DOHH2 (cell line): ENCODE data around the gene MBD5.

Experiments used
- H3F3A ChIP-seq: fragments of 200-600 bp; sonication (generic), shearing (Covaris generic); 2 replicates; pipeline ENCODE4 v1.6.0; 2016; ENCODE audit warnings: antibody characterized with exemption, mild to moderate bottlenecking; ENCODE audit not compliant: control insufficient read depth, insufficient read depth
- H3K27ac ChIP-seq: fragments of 200-600 bp; sonication (generic); 2 replicates; pipeline ENCODE4 v1.5.1; 2014; ENCODE audit warnings: low read depth, mild to moderate bottlenecking, low read length, moderate library complexity
- H3K27me3 ChIP-seq: fragments of 200-600 bp; sonication (generic); 2 replicates; pipeline ENCODE4 v1.6.1; 2014; ENCODE audit warnings: mild to moderate bottlenecking, low read length, mixed read lengths; ENCODE audit not compliant: control insufficient read depth
- H3K36me3 ChIP-seq: fragments of 200-600 bp; sonication (generic); 2 replicates; pipeline ENCODE4 v1.6.1; 2014; ENCODE audit warnings: mild to moderate bottlenecking, low read length, moderate library complexity, mixed read lengths; ENCODE audit not compliant: control insufficient read depth
- H3K4me1 ChIP-seq: fragments of 200-600 bp; sonication (generic); 2 replicates; pipeline ENCODE4 v1.6.1; 2014; ENCODE audit warnings: mild to moderate bottlenecking, low read length, mixed read lengths; ENCODE audit not compliant: control insufficient read depth
- H3K4me2 ChIP-seq: fragments of 200-600 bp; sonication (generic); 2 replicates; pipeline ENCODE4 v1.6.0; 2014; ENCODE audit warnings: mild to moderate bottlenecking, low read length, moderate library complexity
- H3K4me3 ChIP-seq: fragments of 200-600 bp; sonication (generic); 2 replicates; pipeline ENCODE4 v1.5.1; 2014; ENCODE audit warnings: mild to moderate bottlenecking, low read length, mixed read lengths
- H3K79me2 ChIP-seq: fragments of 200-600 bp; sonication (generic); 2 replicates; pipeline ENCODE4 v1.6.1; 2014; ENCODE audit warnings: mild to moderate bottlenecking, low read length, mixed read lengths; ENCODE audit not compliant: control insufficient read depth
- H3K9me2 ChIP-seq: fragments of 200-600 bp; sonication (generic); replicated peaks from 2 replicates; pipeline ENCODE4 v1.6.1; 2014; ENCODE audit warnings: mild to moderate bottlenecking, low read length, mixed read lengths; ENCODE audit not compliant: control insufficient read depth
- H3K9me3 ChIP-seq: fragments of 200-600 bp; sonication (generic); 2 replicates; pipeline ENCODE4 v1.6.1; 2014; ENCODE audit warnings: antibody characterized with exemption, low read length, mixed read lengths; ENCODE audit not compliant: control insufficient read depth, insufficient read depth
- H4K20me1 ChIP-seq: fragments of 200-600 bp; sonication (generic); 2 replicates; pipeline ENCODE4 v1.6.0; 2014; ENCODE audit warnings: low read depth, mild to moderate bottlenecking, antibody characterized with exemption, low read length, moderate library complexity; ENCODE audit not compliant: control insufficient read depth, insufficient read depth
- EZH2phosphoT487 ChIP-seq: fragments of 200-600 bp; sonication (generic); IDR thresholded peaks from 2 replicates; pipeline ENCODE4 v1.6.1; 2017; ENCODE audit warnings: borderline replicate concordance, mild to moderate bottlenecking, antibody characterized with exemption, low read length, moderate library complexity, mixed read lengths
- TF ChIP-seq, protein P1 (sequence below): fragments of 200-600 bp; sonication (generic); IDR thresholded peaks from one replicate; pipeline ENCODE4 v1.5.1; 2014; ENCODE audit warnings: antibody characterized with exemption, mild to moderate bottlenecking, low read depth, low read length; ENCODE audit not compliant: poor library complexity, severe bottlenecking

Gene MBD5

DNA sequence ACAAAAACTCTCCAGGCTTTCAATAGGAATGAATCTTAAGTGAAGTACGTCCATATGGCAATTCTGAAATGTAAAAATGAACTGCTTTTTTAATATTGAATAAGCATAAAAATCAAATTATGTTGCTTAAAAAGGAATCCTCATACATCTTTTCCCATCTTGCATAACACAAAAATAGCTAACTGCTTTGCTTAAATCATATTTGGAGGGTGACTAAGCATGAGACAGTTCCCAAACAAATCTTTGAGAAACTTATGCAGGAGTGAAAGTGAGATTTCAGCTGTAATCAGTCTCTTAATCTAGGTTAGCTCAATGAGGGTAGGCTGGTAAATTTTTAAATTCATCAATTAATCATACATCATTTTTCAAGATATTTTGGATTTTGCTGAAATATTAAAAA lies 111.5 kb downstream of the MBD5 start:
- no peak overlapping the region for H3K4me3 ChIP-seq
- H3K9me3 ChIP-seq, result no peaks in the 10 kb centered on the region
- H4K20me1 ChIP-seq, result no peaks in the 10 kb centered on the region
- H3K9me2 ChIP-seq, result no peaks in the 10 kb centered on the region
- no peak overlapping the region for H3K27ac ChIP-seq
- TF ChIP-seq, protein P1, sequence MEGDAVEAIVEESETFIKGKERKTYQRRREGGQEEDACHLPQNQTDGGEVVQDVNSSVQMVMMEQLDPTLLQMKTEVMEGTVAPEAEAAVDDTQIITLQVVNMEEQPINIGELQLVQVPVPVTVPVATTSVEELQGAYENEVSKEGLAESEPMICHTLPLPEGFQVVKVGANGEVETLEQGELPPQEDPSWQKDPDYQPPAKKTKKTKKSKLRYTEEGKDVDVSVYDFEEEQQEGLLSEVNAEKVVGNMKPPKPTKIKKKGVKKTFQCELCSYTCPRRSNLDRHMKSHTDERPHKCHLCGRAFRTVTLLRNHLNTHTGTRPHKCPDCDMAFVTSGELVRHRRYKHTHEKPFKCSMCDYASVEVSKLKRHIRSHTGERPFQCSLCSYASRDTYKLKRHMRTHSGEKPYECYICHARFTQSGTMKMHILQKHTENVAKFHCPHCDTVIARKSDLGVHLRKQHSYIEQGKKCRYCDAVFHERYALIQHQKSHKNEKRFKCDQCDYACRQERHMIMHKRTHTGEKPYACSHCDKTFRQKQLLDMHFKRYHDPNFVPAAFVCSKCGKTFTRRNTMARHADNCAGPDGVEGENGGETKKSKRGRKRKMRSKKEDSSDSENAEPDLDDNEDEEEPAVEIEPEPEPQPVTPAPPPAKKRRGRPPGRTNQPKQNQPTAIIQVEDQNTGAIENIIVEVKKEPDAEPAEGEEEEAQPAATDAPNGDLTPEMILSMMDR, result no peak
- TF ChIP-seq EZH2phosphoT487, result no peak
- H3K4me2 ChIP-seq, result no peak overlapping the region
- no peaks in the 10 kb centered on the region for H3K36me3 ChIP-seq
- H3K79me2 ChIP-seq, result no peaks in the 10 kb centered on the region
- H3K27me3 ChIP-seq, result no peaks in the 10 kb centered on the region
- H3K4me1 ChIP-seq, result no peaks in the 10 kb centered on the region
- H3F3A ChIP-seq, result no peaks in the 10 kb centered on the region

DNA sequence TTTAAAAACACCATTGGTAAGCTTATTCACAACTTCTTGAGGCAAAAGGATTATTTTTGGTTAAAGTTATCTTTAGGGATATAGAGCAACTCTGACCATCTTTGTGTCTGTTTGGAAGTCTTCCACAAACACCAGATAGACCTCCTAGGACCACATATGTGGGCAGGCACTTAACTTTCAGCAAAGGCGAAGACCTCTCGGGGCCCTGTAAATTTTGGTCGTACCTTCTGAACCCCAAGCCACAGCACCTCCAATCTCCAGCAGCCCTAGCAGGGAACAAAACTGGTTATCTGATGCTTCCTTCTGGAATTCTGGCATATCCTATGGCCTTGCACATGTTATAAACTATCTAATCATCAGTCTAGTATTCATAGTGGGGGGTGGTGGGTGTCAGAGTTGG lies 114.8 kb downstream of the MBD5 start:
- Histone ChIP-seq H3K4me2 (no peak overlapping the region), H3K9me3 (no peaks in the 10 kb centered on the region), H3K79me2 (no peaks in the 10 kb centered on the region), H3K27me3 (no peaks in the 10 kb centered on the region), H3K9me2 (no peaks in the 10 kb centered on the region), H4K20me1 (no peaks in the 10 kb centered on the region), H3K27ac (no peak overlapping the region), H3F3A (no peaks in the 10 kb centered on the region), H3K36me3 (no peaks in the 10 kb centered on the region), H3K4me3 (no peak overlapping the region), H3K4me1 (no peaks in the 10 kb centered on the region)
- TF ChIP-seq, protein P1, result no peak
- no peak for TF ChIP-seq EZH2phosphoT487

DNA sequence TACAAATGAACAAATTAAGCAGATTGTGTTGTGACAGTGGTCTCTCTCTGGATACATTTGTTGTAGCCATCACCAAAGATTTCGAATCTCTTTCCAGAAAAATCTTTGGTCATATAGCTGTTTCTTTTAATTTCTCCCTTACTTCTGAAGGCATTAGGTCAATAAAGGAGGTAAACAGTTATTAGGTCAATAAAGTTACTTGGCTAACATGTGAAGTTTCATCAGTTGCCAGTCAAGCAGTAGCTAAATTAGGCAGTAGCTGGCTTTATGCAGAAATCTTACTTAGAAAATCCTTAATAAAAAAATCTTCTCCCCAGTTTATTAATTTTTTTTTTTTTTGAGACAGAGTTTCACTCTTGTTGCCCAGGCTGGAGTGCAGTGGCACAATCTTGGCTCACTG lies 115.5 kb downstream of the MBD5 start:
- TF ChIP-seq, protein P1, result no peak
- TF ChIP-seq EZH2phosphoT487, result no peak
- H3K36me3 ChIP-seq, result no peaks in the 10 kb centered on the region
- H3K27me3 ChIP-seq, result no peaks in the 10 kb centered on the region
- no peaks in the 10 kb centered on the region for H3K79me2 ChIP-seq
- no peak overlapping the region for H3K4me2 ChIP-seq
- H3K4me1 ChIP-seq, result no peaks in the 10 kb centered on the region
- H3K4me3 ChIP-seq, result no peak overlapping the region
- no peak overlapping the region for H3K27ac ChIP-seq
- H3K9me2 ChIP-seq, result no peaks in the 10 kb centered on the region
- no peaks in the 10 kb centered on the region for H3F3A ChIP-seq
- no peaks in the 10 kb centered on the region for H4K20me1 ChIP-seq
- no peaks in the 10 kb centered on the region for H3K9me3 ChIP-seq

DNA sequence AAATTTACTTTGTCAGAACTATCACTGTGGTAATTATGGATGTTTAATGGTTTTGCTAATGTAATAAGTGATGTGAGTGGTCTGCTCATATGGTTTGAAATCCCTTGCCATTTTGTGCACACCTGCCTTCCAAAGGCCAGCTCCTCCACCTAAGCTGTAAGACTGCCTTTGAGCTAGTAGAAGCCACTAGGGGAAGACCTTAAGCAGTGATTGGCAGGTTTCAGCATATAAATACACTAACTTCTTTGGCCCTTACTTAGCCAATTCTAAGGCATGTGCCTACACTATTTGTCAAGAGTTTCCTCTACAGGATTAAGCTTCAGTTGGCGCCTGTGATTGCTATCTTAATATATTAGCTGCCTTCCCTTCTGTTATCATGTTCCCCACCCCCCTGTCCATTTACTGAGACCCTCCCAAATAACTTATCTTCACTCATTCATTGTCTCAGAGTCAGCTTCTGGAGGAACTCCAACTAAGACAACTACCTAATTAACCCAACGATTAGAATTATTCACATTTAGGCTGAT lies 141.1 kb downstream of the MBD5 start:
- Histone ChIP-seq H3K4me2 (no peak overlapping the region), H4K20me1 (no peaks in the 10 kb centered on the region), H3F3A (no peaks in the 10 kb centered on the region), H3K4me1 (no peaks in the 10 kb centered on the region), H3K27me3 (no peaks in the 10 kb centered on the region), H3K9me2 (no peaks in the 10 kb centered on the region), H3K79me2 (no peaks in the 10 kb centered on the region), H3K36me3 (no peaks in the 10 kb centered on the region), H3K4me3 (no peak overlapping the region), H3K27ac (no peak overlapping the region), H3K9me3 (no peaks in the 10 kb centered on the region)
- no peak for TF ChIP-seq EZH2phosphoT487
- TF ChIP-seq, protein P1, result no peak
